HG02840 (cell line): ENCODE measurements around the gene PTBP1.

Experiments
- ATAC-seq: cut with Tn5 transposase; IDR thresholded peaks from one replicate; pipeline ENCODE4 v1.9.1; 2021; ENCODE audit warnings: mild to moderate bottlenecking, moderate library complexity, moderate number of reproducible peaks; ENCODE audit not compliant: unreplicated experiment, low FRiP score

The PTBP1 gene

GRCh38 chr19:796692-797527 is at the start of gene PTBP1:
Gene PTBP1 (plus strand): TSS chr19:797452. CDS start chr19:797498, 46 bp downstream.
- ATAC-seq, result peak; percentile 78

- ATAC-seq, result no peak
Observed at GRCh38 chr19:748274-748598, 49.0 kb upstream of the PTBP1 start.

GRCh38 chr19:749811-750210 is 47.4 kb upstream of the PTBP1 start:
- no peak for ATAC-seq

GRCh38 chr19:750640-751423 is 46.4 kb upstream of the PTBP1 start, which contains the start of gene MISP:
Gene MISP (plus strand): TSS chr19:751112. CDS start chr19:756947, 5,835 bp downstream.
- ATAC-seq, result no peak

- no peak for ATAC-seq
Observed at GRCh38 chr19:751501-752341, 45.5 kb upstream of the PTBP1 start.

GRCh38 chr19:752652-753517 is 44.4 kb upstream of the PTBP1 start:
- ATAC-seq, result no peak

- no peak for ATAC-seq
Observed at GRCh38 chr19:754530-754929, 42.7 kb upstream of the PTBP1 start.

- no peak for ATAC-seq
Observed at GRCh38 chr19:755063-755462, 42.2 kb upstream of the PTBP1 start.

GRCh38 chr19:756236-756635 is 41.0 kb upstream of the PTBP1 start:
- no peak for ATAC-seq

- no peak for ATAC-seq
Observed at GRCh38 chr19:756821-757688, 40.2 kb upstream of the PTBP1 start.

GRCh38 chr19:757811-758668 is 39.2 kb upstream of the PTBP1 start:
- ATAC-seq, result no peak

- ATAC-seq, result no peak
Observed at GRCh38 chr19:763181-763580, 34.1 kb upstream of the PTBP1 start.

GRCh38 chr19:763869-764268 is 33.4 kb upstream of the PTBP1 start:
- ATAC-seq, result no peak

- ATAC-seq, result no peak
Observed at GRCh38 chr19:764301-764700, 33.0 kb upstream of the PTBP1 start.

GRCh38 chr19:765179-765738 is 32.0 kb upstream of the PTBP1 start:
- no peak for ATAC-seq

- no peak for ATAC-seq
Observed at GRCh38 chr19:768424-768823, 28.8 kb upstream of the PTBP1 start.

GRCh38 chr19:769616-770015 is 27.6 kb upstream of the PTBP1 start:
- no peak for ATAC-seq

GRCh38 chr19:771332-771785 is 25.9 kb upstream of the PTBP1 start:
- no peak for ATAC-seq
